Subcutaneous abdominal adipose tissue (tissue), 5 donors: ENCODE measurements around the gene MCEE.
"Not testable (repeated sequence)": the region's sequence is repeated elsewhere in the genome, so short reads cannot be mapped to it uniquely, and the experiment has no call there.

Experiments used
- H3K27ac ChIP-seq: one replicate; pipeline ENCODE4 v1.7.0; 2013; ENCODE audit warnings: low read depth, mild to moderate bottlenecking, inconsistent platforms, low read length, moderate library complexity
- H3K27me3 ChIP-seq, 5 donors: one replicate each; pipeline ENCODE4 v1.7.0; 2013; ENCODE audit warnings: low read length in 5 of 5, inconsistent platforms in 1 of 5; ENCODE audit not compliant: control insufficient read depth in 5 of 5, insufficient read depth in 4 of 5
- H3K36me3 ChIP-seq, 5 donors: one replicate each; pipeline ENCODE4 v1.7.0; 2013; ENCODE audit warnings: low read length in 5 of 5; ENCODE audit not compliant: control insufficient read depth in 5 of 5, insufficient read depth in 5 of 5
- H3K4me1 ChIP-seq, 5 donors: one replicate each; pipeline ENCODE4 v1.7.0; 2013; ENCODE audit warnings: low read length in 5 of 5, mild to moderate bottlenecking in 3 of 5, moderate library complexity in 1 of 5; ENCODE audit not compliant: control insufficient read depth in 5 of 5, insufficient read depth in 5 of 5
- H3K4me3 ChIP-seq, 5 donors: one replicate each; pipeline ENCODE4 v1.7.0; 2013; ENCODE audit warnings: low read length in 5 of 5, low read depth in 1 of 5
- H3K9ac ChIP-seq, 5 donors: one replicate each; pipeline ENCODE4 v1.7.0; 2013; ENCODE audit warnings: low read length in 5 of 5, mild to moderate bottlenecking in 4 of 5, moderate library complexity in 3 of 5
- H3K9me3 ChIP-seq, 5 donors: one replicate each; pipeline ENCODE4 v1.7.0; 2013; ENCODE audit warnings: low read length in 5 of 5; ENCODE audit not compliant: control insufficient read depth in 5 of 5
- donor health status: healthy.
- donor health status: healthy.
- donor health status: healthy.
- donor health status: healthy.
- donor health status: healthy.

Gene MCEE

GRCh38 chr2:71106463-71106862 is 23.6 kb downstream of the MCEE start:
- H3K27ac ChIP-seq, H3K4me3 ChIP-seq, H3K27me3 ChIP-seq, H3K4me1 ChIP-seq, H3K9ac ChIP-seq, H3K9me3 ChIP-seq: not testable (repeated sequence)
- H3K36me3 ChIP-seq, result peaks cover 3 to 17% (median 15%) of the 10 kb centered on the region in 5 donors

- no peaks in the 10 kb centered on the region for H3K9me3 ChIP-seq
- H3K4me3 ChIP-seq, result no peak overlapping the region
- peaks cover 0 to 2% (median 0%) of the 10 kb centered on the region in 5 donors for H3K4me1 ChIP-seq
- no peak overlapping the region for H3K27ac ChIP-seq
- H3K36me3 ChIP-seq, result peaks cover 0 to 6% (median 2%) of the 10 kb centered on the region in 5 donors
- H3K27me3 ChIP-seq, result no peaks in the 10 kb centered on the region
- no peak overlapping the region for H3K9ac ChIP-seq
Measured at GRCh38 chr2:71103809-71104208, 26.2 kb downstream of the MCEE start.

DNA sequence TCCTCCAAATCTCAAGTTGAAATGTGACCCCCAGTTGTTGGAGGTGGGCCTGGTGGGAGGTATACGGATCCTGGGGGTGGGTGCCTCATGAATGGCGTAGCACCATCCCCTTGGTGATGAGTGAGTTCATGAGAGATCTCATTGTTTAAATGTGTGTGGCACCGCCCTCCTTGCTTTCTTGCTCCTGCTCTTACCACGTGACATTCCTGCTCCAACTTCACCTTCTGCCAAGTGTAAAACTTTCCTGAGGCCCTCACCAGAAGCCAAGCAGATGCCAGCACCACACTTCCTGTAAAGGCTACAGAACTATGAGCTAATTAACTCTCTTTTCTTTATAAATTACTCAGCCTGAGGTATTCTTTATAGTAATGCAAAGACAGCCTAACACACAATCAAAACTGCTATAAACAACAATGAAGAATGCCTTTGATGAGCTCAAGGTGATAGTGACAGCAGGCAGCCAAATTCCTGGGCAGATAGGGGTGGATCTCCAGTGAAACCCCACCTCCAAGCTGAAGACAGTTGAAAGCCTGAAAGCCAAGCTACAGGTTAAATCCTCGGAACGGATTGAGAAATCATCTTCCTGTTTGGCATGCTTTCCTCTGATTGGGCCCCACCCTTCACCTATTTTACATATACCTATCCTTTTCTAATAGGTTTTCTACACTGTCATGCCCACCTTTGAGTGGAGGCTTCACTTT is 26.9 kb downstream of the MCEE start:
- H3K4me1 ChIP-seq, result peaks cover 0 to 2% (median 0%) of the 10 kb centered on the region in 5 donors
- no peaks in the 10 kb centered on the region for H3K27me3 ChIP-seq
- no peak overlapping the region for H3K27ac ChIP-seq

GRCh38 chr2:71101656-71102055 is 28.4 kb downstream of the MCEE start:
- H3K27ac ChIP-seq, result no peak overlapping the region
- H3K36me3 ChIP-seq, result no peaks in the 10 kb centered on the region
- no peaks in the 10 kb centered on the region for H3K27me3 ChIP-seq
- peaks cover 0 to 2% (median 0%) of the 10 kb centered on the region in 5 donors for H3K4me1 ChIP-seq
- no peak overlapping the region for H3K9ac ChIP-seq
- no peaks in the 10 kb centered on the region for H3K9me3 ChIP-seq
- no peak overlapping the region for H3K4me3 ChIP-seq

More for the DNA sequence above, 26.9 kb downstream of the MCEE start:
- no peaks in the 10 kb centered on the region for H3K36me3 ChIP-seq
- H3K9ac ChIP-seq, result no peak overlapping the region
- H3K9me3 ChIP-seq, result no peaks in the 10 kb centered on the region
- no peak overlapping the region for H3K4me3 ChIP-seq

- Histone ChIP-seq H3K27me3 (no peaks in the 10 kb centered on the region), H3K4me1 (peaks cover 0 to 2% (median 0%) of the 10 kb centered on the region in 5 donors), H3K4me3 (no peak overlapping the region), H3K36me3 (no peaks in the 10 kb centered on the region), H3K9me3 (no peaks in the 10 kb centered on the region), H3K9ac (no peak overlapping the region), H3K27ac (no peak overlapping the region)
Measured at GRCh38 chr2:71100195-71100964, 29.6 kb downstream of the MCEE start.

GRCh38 chr2:71092491-71093260 is 37.4 kb downstream of the MCEE start:
- not testable (repeated sequence) for H3K27ac ChIP-seq, H3K4me1 ChIP-seq, H3K27me3 ChIP-seq, H3K9ac ChIP-seq, H3K9me3 ChIP-seq, H3K36me3 ChIP-seq
- peak overlapping the region in 1 of 5 donors; percentile 22 for H3K4me3 ChIP-seq

DNA sequence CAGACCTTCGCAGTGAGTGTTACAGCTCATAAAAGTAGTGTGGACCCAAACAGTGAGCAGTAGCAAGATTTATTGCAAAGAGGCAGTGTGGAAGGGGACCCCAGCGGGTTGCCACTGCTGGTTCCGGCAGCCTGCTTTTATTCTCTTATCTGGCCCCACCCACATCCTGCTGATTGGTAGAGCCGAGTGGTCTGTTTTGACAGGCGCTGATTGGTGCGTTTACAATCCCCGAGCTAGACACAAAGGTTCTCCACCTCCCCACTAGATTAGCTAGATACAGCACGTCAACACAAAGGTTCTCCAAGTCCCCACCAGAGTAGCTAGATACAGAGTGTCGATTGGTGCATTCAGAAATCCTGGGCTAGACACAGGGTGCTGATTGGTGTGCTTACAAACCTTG is 38.2 kb downstream of the MCEE start:
- not testable (repeated sequence) for H3K27ac ChIP-seq, H3K9ac ChIP-seq, H3K4me3 ChIP-seq, H3K36me3 ChIP-seq, H3K9me3 ChIP-seq, H3K27me3 ChIP-seq, H3K4me1 ChIP-seq

- H3K4me1 ChIP-seq, H3K36me3 ChIP-seq, H3K4me3 ChIP-seq, H3K9me3 ChIP-seq, H3K27ac ChIP-seq, H3K9ac ChIP-seq, H3K27me3 ChIP-seq: not testable (repeated sequence)
Measured at GRCh38 chr2:71089475-71089874, 40.6 kb downstream of the MCEE start.

DNA sequence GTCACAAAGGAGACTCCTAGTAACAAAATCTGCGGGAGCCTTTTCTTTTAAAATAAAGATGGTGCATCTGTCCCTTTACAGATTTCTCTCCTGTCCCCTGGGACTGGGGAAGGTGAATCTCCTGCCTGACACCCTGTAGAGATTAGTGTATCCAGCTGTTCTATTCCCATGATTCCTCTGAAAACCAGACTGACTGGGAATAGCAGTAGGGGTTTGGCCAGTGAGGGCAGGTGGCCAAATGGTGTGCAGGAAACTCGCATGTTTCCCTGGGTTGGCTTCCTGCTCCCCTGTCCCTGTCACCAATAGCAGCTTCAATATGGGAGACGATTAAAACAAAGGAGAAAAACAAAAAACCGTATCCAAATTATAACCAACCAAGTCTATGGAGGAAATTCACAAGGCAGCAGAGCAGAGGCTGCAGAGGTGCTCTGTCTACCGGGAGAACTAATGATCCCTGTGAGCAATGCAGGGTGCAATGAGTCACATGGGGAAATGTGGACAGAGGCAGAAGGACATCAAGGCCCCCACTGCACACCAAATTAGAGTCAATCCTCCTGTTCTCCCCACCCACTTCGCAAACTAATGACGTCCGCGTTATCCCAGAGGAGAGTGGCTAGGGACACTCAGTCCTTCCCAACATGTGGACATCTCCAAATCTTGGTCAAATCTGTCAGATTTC is 44.6 kb downstream of the MCEE start:
- not testable (repeated sequence) for H3K9ac ChIP-seq, H3K27me3 ChIP-seq, H3K27ac ChIP-seq, H3K4me1 ChIP-seq, H3K9me3 ChIP-seq, H3K4me3 ChIP-seq, H3K36me3 ChIP-seq
